MM.1S (cell line): Measurements from ENCODE around the gene RNF11.

Experiments used
- EZH2 ChIP-seq: fragments of 300-600 bp; sonication (generic); optimal IDR thresholded peaks from 2 replicates; pipeline ENCODE3; 2017; ENCODE audit warnings: low read depth, mild to moderate bottlenecking, antibody characterized with exemption, low read length, mixed read lengths
- TF ChIP-seq, protein P1 (sequence below): fragments of 300-600 bp; sonication (generic); IDR thresholded peaks from 2 replicates; pipeline ENCODE4 v1.5.1; 2016; ENCODE audit warnings: antibody characterized with exemption, low read length, mixed read lengths

- TF ChIP-seq, protein P1, sequence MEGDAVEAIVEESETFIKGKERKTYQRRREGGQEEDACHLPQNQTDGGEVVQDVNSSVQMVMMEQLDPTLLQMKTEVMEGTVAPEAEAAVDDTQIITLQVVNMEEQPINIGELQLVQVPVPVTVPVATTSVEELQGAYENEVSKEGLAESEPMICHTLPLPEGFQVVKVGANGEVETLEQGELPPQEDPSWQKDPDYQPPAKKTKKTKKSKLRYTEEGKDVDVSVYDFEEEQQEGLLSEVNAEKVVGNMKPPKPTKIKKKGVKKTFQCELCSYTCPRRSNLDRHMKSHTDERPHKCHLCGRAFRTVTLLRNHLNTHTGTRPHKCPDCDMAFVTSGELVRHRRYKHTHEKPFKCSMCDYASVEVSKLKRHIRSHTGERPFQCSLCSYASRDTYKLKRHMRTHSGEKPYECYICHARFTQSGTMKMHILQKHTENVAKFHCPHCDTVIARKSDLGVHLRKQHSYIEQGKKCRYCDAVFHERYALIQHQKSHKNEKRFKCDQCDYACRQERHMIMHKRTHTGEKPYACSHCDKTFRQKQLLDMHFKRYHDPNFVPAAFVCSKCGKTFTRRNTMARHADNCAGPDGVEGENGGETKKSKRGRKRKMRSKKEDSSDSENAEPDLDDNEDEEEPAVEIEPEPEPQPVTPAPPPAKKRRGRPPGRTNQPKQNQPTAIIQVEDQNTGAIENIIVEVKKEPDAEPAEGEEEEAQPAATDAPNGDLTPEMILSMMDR: no peak
- TF ChIP-seq EZH2: no peak
Observed at GRCh38 chr1:51282605-51283004, 46.5 kb downstream of the RNF11 start.
